Measurements from ENCODE around the gene CIROP. TPM values are rescaled to one million over a fixed set of nuclear protein-coding genes. Genes with fewer than 3 reads are reported as not detected.

Gene CIROP
- total RNA-seq, 4 donors from 2014 or later: not detected

DNA sequence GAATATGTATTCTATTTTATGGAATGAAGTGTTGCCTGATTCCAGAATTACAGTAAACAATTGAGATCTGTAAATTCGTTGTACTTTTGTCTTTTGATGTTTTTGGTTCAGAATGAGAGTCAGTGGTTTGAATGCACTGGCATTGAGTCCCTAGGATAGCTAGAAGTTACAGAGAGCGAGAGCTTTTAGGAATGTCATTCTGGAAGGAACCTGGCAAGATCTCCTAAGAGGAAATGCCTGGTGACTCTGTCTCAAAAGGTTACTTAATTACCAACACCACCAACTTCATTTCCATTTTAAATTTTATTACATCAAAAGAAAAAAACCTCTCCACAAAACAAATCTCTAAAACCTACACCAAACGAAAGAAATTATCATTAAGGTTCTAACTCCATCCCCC is 20.2 kb upstream of the CIROP start:
- Histone ChIP-seq H3K9me3 (no peaks in the 10 kb centered on the region), H3K4me1 (peaks cover 0 to 9% (median under 1%) of the 10 kb centered on the region in 4 donors), H3K4me3 (no peak overlapping the region), H3K36me3 (peaks cover 0 to 17% (median 0%) of the 10 kb centered on the region in 3 donors), H3K27ac (no peak overlapping the region), H3K27me3 (no peaks in the 10 kb centered on the region)
- TF ChIP-seq, protein P1, sequence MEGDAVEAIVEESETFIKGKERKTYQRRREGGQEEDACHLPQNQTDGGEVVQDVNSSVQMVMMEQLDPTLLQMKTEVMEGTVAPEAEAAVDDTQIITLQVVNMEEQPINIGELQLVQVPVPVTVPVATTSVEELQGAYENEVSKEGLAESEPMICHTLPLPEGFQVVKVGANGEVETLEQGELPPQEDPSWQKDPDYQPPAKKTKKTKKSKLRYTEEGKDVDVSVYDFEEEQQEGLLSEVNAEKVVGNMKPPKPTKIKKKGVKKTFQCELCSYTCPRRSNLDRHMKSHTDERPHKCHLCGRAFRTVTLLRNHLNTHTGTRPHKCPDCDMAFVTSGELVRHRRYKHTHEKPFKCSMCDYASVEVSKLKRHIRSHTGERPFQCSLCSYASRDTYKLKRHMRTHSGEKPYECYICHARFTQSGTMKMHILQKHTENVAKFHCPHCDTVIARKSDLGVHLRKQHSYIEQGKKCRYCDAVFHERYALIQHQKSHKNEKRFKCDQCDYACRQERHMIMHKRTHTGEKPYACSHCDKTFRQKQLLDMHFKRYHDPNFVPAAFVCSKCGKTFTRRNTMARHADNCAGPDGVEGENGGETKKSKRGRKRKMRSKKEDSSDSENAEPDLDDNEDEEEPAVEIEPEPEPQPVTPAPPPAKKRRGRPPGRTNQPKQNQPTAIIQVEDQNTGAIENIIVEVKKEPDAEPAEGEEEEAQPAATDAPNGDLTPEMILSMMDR (IDR thresholded peaks at IDR 0.05): no peak
- DNase-seq: no peak

DNA sequence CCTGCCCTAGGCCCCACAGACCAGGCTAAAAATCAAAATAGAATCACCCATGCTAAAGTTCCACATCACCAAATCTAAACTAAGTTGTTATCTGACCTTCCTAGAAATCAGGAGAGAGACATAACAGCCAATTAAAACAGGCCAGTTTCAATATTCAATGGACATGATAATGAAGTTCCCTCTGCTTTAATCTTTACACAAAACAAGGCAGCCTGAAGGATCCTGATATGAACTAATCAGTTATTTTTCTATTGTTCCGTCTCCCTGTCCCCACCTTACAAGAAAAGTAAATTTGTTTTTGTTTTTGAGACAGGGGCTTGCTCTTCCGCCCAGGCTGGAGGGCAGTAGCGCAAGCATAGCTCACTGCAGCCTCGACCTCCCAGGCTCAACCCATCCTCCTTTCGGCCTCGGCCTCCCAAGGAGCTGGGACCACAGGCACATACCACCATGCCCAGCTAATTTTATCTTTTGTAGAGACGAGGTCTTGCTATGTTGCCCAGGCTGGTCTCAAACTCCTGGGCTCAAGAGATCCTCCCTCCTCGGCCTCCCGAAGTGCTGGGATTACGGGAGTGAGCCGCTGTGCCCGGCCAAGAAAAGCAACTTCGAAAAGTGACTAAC is 19.7 kb upstream of the CIROP start:
- H3K36me3 ChIP-seq: peaks cover 0 to 17% (median 0%) of the 10 kb centered on the region in 3 donors
- H3K27me3 ChIP-seq: no peaks in the 10 kb centered on the region
- H3K4me1 ChIP-seq: peaks cover 0 to 13% (median 2%) of the 10 kb centered on the region in 4 donors
- H3K9me3 ChIP-seq: no peaks in the 10 kb centered on the region
- H3K4me3 ChIP-seq: no peak overlapping the region
- no peak for TF ChIP-seq POLR2A (IDR thresholded peaks at IDR 0.05)
- TF ChIP-seq, protein P1 (IDR thresholded peaks at IDR 0.05): no peak
- DNase-seq: no peak
- no peak overlapping the region for H3K27ac ChIP-seq

DNA sequence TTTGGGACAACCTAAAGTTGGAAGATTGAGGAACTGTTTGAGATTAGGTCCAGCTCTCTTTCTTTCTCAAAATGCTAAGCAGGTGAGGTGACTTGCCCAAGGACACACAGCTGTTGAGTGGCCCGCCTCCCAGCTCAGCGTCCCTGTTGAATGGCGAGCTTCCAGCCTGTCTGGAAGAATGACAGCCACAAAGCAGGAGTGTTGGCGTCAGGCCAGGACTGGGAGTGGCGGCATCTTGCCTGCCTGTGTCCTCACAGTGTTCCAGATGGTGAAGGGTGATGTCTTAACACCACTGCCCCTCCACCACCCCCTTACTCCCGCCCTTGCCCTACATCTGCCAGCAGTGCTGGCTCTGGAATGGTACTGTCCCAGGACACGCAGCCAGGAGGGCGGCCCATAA is 18.6 kb upstream of the CIROP start:
- no peak overlapping the region for H3K4me3 ChIP-seq

DNA sequence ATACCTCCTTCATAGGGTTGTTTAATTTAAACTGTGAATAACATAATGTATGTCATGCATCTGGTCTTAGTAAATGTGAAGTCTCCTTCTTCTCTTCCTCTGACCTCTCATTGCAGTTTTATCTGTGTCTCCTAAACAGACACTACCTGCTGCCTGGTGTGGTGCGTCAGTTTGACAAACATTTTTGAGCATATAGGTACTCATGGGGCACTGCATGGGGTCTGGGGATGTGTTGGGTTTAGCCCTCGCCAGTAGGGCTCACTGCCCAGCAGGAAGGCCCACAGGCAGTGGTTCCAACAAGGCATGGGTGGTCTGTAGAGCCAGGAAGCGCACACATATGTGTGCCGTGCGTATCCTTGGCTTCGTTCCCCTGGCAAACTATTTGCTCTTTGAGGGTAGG is 17.3 kb upstream of the CIROP start:
- H3K27ac ChIP-seq: peak overlapping the region in 1 of 4 donors; percentile 84
- DNase-seq: no peak
- H3K9me3 ChIP-seq: no peaks in the 10 kb centered on the region

More for the DNA sequence above, 18.6 kb upstream of the CIROP start:
- Histone ChIP-seq H3K36me3 (peaks cover 0 to 11% (median 0%) of the 10 kb centered on the region in 3 donors), H3K27ac (no peak overlapping the region), H3K27me3 (no peaks in the 10 kb centered on the region), H3K4me1 (peaks cover 0 to 17% (median 5%) of the 10 kb centered on the region in 4 donors), H3K9me3 (no peaks in the 10 kb centered on the region)
- TF ChIP-seq, protein P1 (IDR thresholded peaks at IDR 0.05): no peak
- TF ChIP-seq POLR2A (IDR thresholded peaks at IDR 0.05): no peak
- peak in 2 of 3 donors; percentile 89 to 90 for DNase-seq

DNA sequence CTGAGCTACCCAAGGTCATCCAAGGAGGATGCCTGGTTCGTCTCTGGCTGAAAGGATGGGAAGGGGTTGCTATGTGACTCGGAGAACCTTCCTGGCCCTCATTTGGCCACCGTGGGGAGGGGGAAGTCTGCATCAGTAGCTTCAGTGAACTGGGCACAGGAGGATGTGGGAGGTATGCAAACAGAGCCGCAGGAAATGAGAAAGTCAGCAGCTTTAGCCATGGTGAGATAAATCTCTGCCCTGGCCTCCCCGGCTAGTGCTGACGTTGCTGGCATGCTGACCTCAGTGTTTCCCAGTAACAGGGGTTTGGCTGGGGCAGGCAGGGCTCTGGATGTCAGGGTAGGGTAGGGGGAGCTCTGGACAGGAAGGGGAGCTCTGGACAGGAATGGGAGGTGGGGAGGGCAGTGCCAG is 16.6 kb upstream of the CIROP start:
- no peaks in the 10 kb centered on the region for H3K36me3 ChIP-seq
- TF ChIP-seq, protein P1 (IDR thresholded peaks at IDR 0.05): no peak
- no peak for TF ChIP-seq POLR2A (IDR thresholded peaks at IDR 0.05)
- H3K9me3 ChIP-seq: no peaks in the 10 kb centered on the region
- peak overlapping the region in 1 of 4 donors; percentile 2 for H3K4me3 ChIP-seq
- peak in 2 of 3 donors; percentile 70 to 74 for DNase-seq
- no peaks in the 10 kb centered on the region for H3K27me3 ChIP-seq
- H3K4me1 ChIP-seq: peaks cover 0 to 17% (median 5%) of the 10 kb centered on the region in 4 donors
- peak overlapping the region in 1 of 4 donors; percentile 84 for H3K27ac ChIP-seq

More for the DNA sequence above, 17.3 kb upstream of the CIROP start:
- Histone ChIP-seq H3K27me3 (no peaks in the 10 kb centered on the region), H3K4me1 (peaks cover 0 to 17% (median 5%) of the 10 kb centered on the region in 4 donors), H3K4me3 (no peak overlapping the region), H3K36me3 (peaks cover 0 to 5% (median 0%) of the 10 kb centered on the region in 3 donors)
- TF ChIP-seq, protein P1 (IDR thresholded peaks at IDR 0.05): no peak
- TF ChIP-seq POLR2A (IDR thresholded peaks at IDR 0.05): no peak

All from Peyer's patch (tissue), 4 donors.